NB4 (cell line): ENCODE measurements around the gene BPGM.
A peak's percentile ranks its signal among the peaks of the same experiment; 100 is the strongest.

Source experiments
- DNase-seq: peaks from one replicate; pipeline ENCODE4 v3.0.0; 2010; ENCODE audit warnings: low read depth
- H3K4me3 ChIP-seq: one replicate; pipeline ENCODE4 v1.5.1; 2011; ENCODE audit warnings: mild to moderate bottlenecking, low read depth, low read length, moderate library complexity
- CTCF ChIP-seq: IDR thresholded peaks from one replicate; pipeline ENCODE4 v1.5.1; 2012; ENCODE audit warnings: low read depth, low read length
- MAX ChIP-seq: IDR thresholded peaks from 2 replicates; pipeline ENCODE4 v1.6.1; 2011; ENCODE audit warnings: low read depth, low read length
- MYC ChIP-seq: IDR thresholded peaks from 2 replicates; pipeline ENCODE4 v1.6.1; 2011; ENCODE audit warnings: low read depth, low read length
- POLR2A ChIP-seq: IDR thresholded peaks from 2 replicates; pipeline ENCODE4 v1.6.1; 2011; ENCODE audit warnings: mild to moderate bottlenecking; ENCODE audit not compliant: insufficient read length; ENCODE audit errors: extremely low read depth

Gene BPGM

GRCh38 chr7:134629445-134629844, 17.2 kb upstream of the BPGM start:
- no peak for TF ChIP-seq CTCF
- TF ChIP-seq MYC, result no peak
- no peak for TF ChIP-seq MAX
- no peak for TF ChIP-seq POLR2A
- no peak overlapping the region for H3K4me3 ChIP-seq
- no peak for DNase-seq

- no peak for TF ChIP-seq MYC
- no peak for TF ChIP-seq CTCF
- TF ChIP-seq MAX, result no peak
- no peak for DNase-seq
- H3K4me3 ChIP-seq, result no peak overlapping the region
Observed at GRCh38 chr7:134630237-134630636, 16.4 kb upstream of the BPGM start.

GRCh38 chr7:134630893-134631292, 15.8 kb upstream of the BPGM start:
- TF ChIP-seq POLR2A (no peak), MAX (no peak), CTCF (no peak), MYC (no peak)
- no peak for DNase-seq
- no peak overlapping the region for H3K4me3 ChIP-seq

GRCh38 chr7:134632052-134632451, 14.6 kb upstream of the BPGM start:
- no peak for TF ChIP-seq MYC
- TF ChIP-seq POLR2A, result no peak
- TF ChIP-seq MAX, result no peak
- TF ChIP-seq CTCF, result no peak
- no peak overlapping the region for H3K4me3 ChIP-seq
- DNase-seq, result no peak

- peak; percentile 64 for DNase-seq
- no peak for TF ChIP-seq MAX
- TF ChIP-seq POLR2A, result no peak
- peak; percentile 61 for TF ChIP-seq CTCF
Observed at GRCh38 chr7:134632937-134633540, 13.6 kb upstream of the BPGM start.

GRCh38 chr7:134636008-134636449, 10.6 kb upstream of the BPGM start:
- no peak overlapping the region for H3K4me3 ChIP-seq
- DNase-seq, result no peak
- no peak for TF ChIP-seq MAX
- no peak for TF ChIP-seq CTCF
- no peak for TF ChIP-seq POLR2A
- TF ChIP-seq MYC, result no peak

More at GRCh38 chr7:134632937-134633540, 13.6 kb upstream of the BPGM start:
- H3K4me3 ChIP-seq, result no peak overlapping the region
